ENCODE results near the gene RMRP.

GRCh38 chr9:35682520-35683315 lies 24.9 kb upstream of the RMRP start:
- TF ChIP-seq PAX5 (IDR thresholded peaks at IDR 0.05; ENCODE audit: borderline replicate concordance, low read depth, low read length) (no peak), KLF5 (IDR thresholded peaks at IDR 0.05; ENCODE audit: partially characterized antibody) (no peak), BHLHE40 (IDR thresholded peaks at IDR 0.05; ENCODE audit: borderline replicate concordance in 1 of 2, low read depth in 2 of 2, low read length in 1 of 2) (no peak), CTCF (IDR thresholded peaks at IDR 0.05 in 2 of 3, conservative IDR thresholded peaks at IDR 0.05 in 1 of 3; ENCODE audit: control insufficient read depth in 2 of 3, extremely low read depth in 1 of 3, insufficient read depth in 1 of 3, low read depth in 3 of 3, low read length in 3 of 3) (no peak), POLR2A (IDR thresholded peaks at IDR 0.05; ENCODE audit: low read depth, low read length) (no peak), ZBTB33 (IDR thresholded peaks at IDR 0.05) (no peak), CHD1 (IDR thresholded peaks at IDR 0.05; ENCODE audit: low read depth, low read length) (no peak), YY1 (IDR thresholded peaks at IDR 0.05; ENCODE audit: low read depth, low read length) (no peak), POLR2AphosphoS5 (IDR thresholded peaks at IDR 0.05; ENCODE audit: low read length) (no peak)
